CD14-positive monocyte (primary cell): ENCODE data around the gene VWA1. TPM values are rescaled to one million over a fixed set of nuclear protein-coding genes. Genes with fewer than 3 reads are reported as not detected.
"Not testable (repeated sequence)": the region's sequence is repeated elsewhere in the genome, so short reads cannot be mapped to it uniquely, and the experiment has no call there.

Experiments used
- DNase-seq, 3 donors: peaks; one replicate each; pipeline ENCODE4 v3.0.0-alpha.2; 2011 to 2022
- H2AFZ ChIP-seq: 2 replicates; pipeline ENCODE4 v1.6.0; 2012; ENCODE audit warnings: mild to moderate bottlenecking, low read depth, low read length, inconsistent platforms; ENCODE audit not compliant: insufficient read depth, poor library complexity, severe bottlenecking
- H3K27ac ChIP-seq, 2 donors: 1 replicate in 1 of 2; 2 replicates in 1 of 2; pipeline ENCODE4 v1.5.1; 2012 to 2013; ENCODE audit warnings: low read length in 2 of 2, control low read depth in 1 of 2, inconsistent platforms in 1 of 2, low read depth in 1 of 2, mild to moderate bottlenecking in 1 of 2
- H3K27me3 ChIP-seq, 2 donors: one replicate each; pipeline versions ENCODE4 v1.6.0 to v1.6.1; 2011 to 2013; ENCODE audit warnings: low read length in 2 of 2; ENCODE audit not compliant: control insufficient read depth in 2 of 2, insufficient read depth in 2 of 2
- H3K36me3 ChIP-seq, 2 donors: replicated peaks in 1 of 2; 1 replicate in 1 of 2; 2 replicates in 1 of 2; pipeline versions ENCODE4 v1.5.1 to v1.6.1; 2012 to 2013; ENCODE audit warnings: low read length in 2 of 2, control low read depth in 1 of 2, inconsistent platforms in 1 of 2, mild to moderate bottlenecking in 1 of 2; ENCODE audit not compliant: insufficient read depth in 2 of 2, control insufficient read depth in 1 of 2
- H3K4me1 ChIP-seq, 2 donors: 1 replicate in 1 of 2; 2 replicates in 1 of 2; pipeline versions ENCODE4 v1.5.1 to v1.6.1; 2012 to 2013; ENCODE audit warnings: low read length in 2 of 2, control low read depth in 1 of 2, inconsistent platforms in 1 of 2, mild to moderate bottlenecking in 1 of 2, moderate library complexity in 1 of 2; ENCODE audit not compliant: insufficient read depth in 2 of 2, control insufficient read depth in 1 of 2
- H3K4me2 ChIP-seq: replicated peaks from 2 replicates; pipeline ENCODE3; 2012; ENCODE audit warnings: low read length, moderate library complexity, mild to moderate bottlenecking; ENCODE audit not compliant: poor library complexity, severe bottlenecking; ENCODE audit errors: extremely low read depth
- H3K4me3 ChIP-seq, 3 experiments: fragments of 200-600 bp in 1 of 3; sonication (generic) in 1 of 3; replicated peaks in 1 of 3; 1 replicate in 2 of 3; 2 replicates in 1 of 3; pipeline ENCODE4 v1.5.1; 2011 to 2013; ENCODE audit warnings: low read length in 3 of 3, mild to moderate bottlenecking in 3 of 3, control low read depth in 2 of 3, low read depth in 2 of 3, inconsistent platforms in 1 of 3, moderate library complexity in 1 of 3
- H3K79me2 ChIP-seq: 2 replicates; pipeline ENCODE4 v1.6.0; 2012; ENCODE audit warnings: mild to moderate bottlenecking, control low read depth, inconsistent platforms, low read length, moderate library complexity; ENCODE audit not compliant: insufficient read depth
- H3K9ac ChIP-seq: 2 replicates; pipeline ENCODE4 v1.6.0; 2017; ENCODE audit warnings: low read length, mild to moderate bottlenecking; ENCODE audit not compliant: insufficient read depth, poor library complexity, severe bottlenecking
- H3K9me3 ChIP-seq, 2 donors: replicated peaks in 1 of 2; 1 replicate in 1 of 2; 2 replicates in 1 of 2; pipeline versions ENCODE4 v1.5.1 to v1.6.1; 2012 to 2013; ENCODE audit warnings: low read length in 2 of 2, control low read depth in 1 of 2; ENCODE audit not compliant: control insufficient read depth in 1 of 2, insufficient read depth in 1 of 2
- H4K20me1 ChIP-seq: 2 replicates; pipeline ENCODE4 v1.6.0; 2012; ENCODE audit warnings: mild to moderate bottlenecking, low read length, control low read depth, moderate library complexity; ENCODE audit not compliant: insufficient read depth
- H3K27ac Mint-ChIP-seq, 7 donors: one replicate each; pipeline ENCODE4 v1.8.0; 2020; ENCODE audit warnings: mild to moderate bottlenecking in 7 of 7, mixed read lengths in 7 of 7, moderate library complexity in 6 of 7, inconsistent platforms in 2 of 7
- H3K27me3 Mint-ChIP-seq, 3 donors: one replicate each; pipeline ENCODE4 v1.8.0; 2021 to 2022; ENCODE audit warnings: low read depth in 3 of 3, mild to moderate bottlenecking in 3 of 3, mixed read lengths in 3 of 3, moderate library complexity in 3 of 3, inconsistent platforms in 1 of 3
- H3K36me3 Mint-ChIP-seq, 2 donors: one replicate each; pipeline ENCODE4 v1.8.0; 2020; ENCODE audit warnings: mixed read lengths in 2 of 2, inconsistent platforms in 1 of 2, mild to moderate bottlenecking in 1 of 2
- H3K4me1 Mint-ChIP-seq: one replicate; pipeline ENCODE4 v1.8.0; 2020; ENCODE audit warnings: mild to moderate bottlenecking, mixed read lengths
- H3K4me3 Mint-ChIP-seq, 2 donors: one replicate each; pipeline ENCODE4 v1.8.0; 2020; ENCODE audit warnings: mild to moderate bottlenecking in 2 of 2, mixed read lengths in 2 of 2, moderate library complexity in 1 of 2
- H3K9me3 Mint-ChIP-seq, 7 donors: one replicate each; pipeline ENCODE4 v1.8.0; 2020 to 2022; ENCODE audit warnings: mixed read lengths in 7 of 7, mild to moderate bottlenecking in 6 of 7, moderate library complexity in 6 of 7, inconsistent platforms in 2 of 7
- WGBS: methylation state at CpG from one replicate; pipeline ENCODE4 v1.1.5; 2013; ENCODE audit warnings: missing lambda C conversion rate; ENCODE audit not compliant: insufficient coverage; 5-methylcytosine and 5-hydroxymethylcytosine counted together
- intact Hi-C, 2 donors: fragments of 100-400 bp; cut with micrococcal nuclease; formaldehyde crosslinking; loops; one replicate each; pipeline versions ENCODE4 v1.15.0 to v1.15.1; 2023
- polyA plus RNA-seq, 3 donors: library from polyadenylated mRNA; depleted of rRNA in 1 of 3; unstranded in 2 of 3; stranded (reverse) in 1 of 3; fragments of 300-500 nt in 2 of 3; fragments of >200 nt in 1 of 3; fragmentation: Illumina TruSeq in 2 of 3; gene quantifications; 1 replicate in 2 of 3; 2 replicates in 1 of 3; pipeline ENCODE4 v1.2.3, GENCODE V29; 2012 to 2021
- TF ChIP-seq, protein P1 (sequence below): fragments of 200-600 bp; IDR thresholded peaks from one replicate; pipeline ENCODE4 v1.8.0; 2022; ENCODE audit warnings: antibody characterized with exemption, mild to moderate bottlenecking

The VWA1 gene
- polyA plus RNA-seq, 3 donors: not detected

DNA sequence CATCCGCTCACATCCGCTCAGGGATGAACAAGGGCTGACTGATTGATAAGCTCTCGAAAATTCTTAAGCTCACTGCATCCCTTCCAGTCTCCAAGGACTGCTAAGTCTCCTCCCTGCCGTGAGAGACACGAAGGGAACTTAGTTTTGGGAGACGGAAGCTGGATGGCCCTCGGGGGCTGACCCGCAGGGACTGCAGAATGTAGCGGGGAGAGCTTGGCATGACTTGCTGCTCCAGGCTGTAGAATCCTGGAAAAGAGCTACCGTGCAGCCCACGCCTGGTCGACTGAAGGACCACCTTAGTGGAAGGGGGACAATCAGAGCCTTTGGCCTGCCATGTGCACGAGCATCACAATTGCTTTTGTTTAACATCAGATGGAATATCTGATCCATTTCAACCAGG is 19.7 kb upstream of the VWA1 start:
- no peak overlapping the region for H2AFZ ChIP-seq
- WGBS: 87% methylated on average over 11 of the region's 13 CpGs
- H3K4me1 ChIP-seq: no peaks in the 10 kb centered on the region
- H4K20me1 ChIP-seq: no peaks in the 10 kb centered on the region
- H3K27ac Mint-ChIP-seq: no peak overlapping the region
- peaks cover 10 to 26% (median 20%) of the 10 kb centered on the region in 7 donors for H3K9me3 Mint-ChIP-seq
- H3K27me3 Mint-ChIP-seq: peaks cover 11 to 12% (median 12%) of the 10 kb centered on the region in 3 donors
- no peak overlapping the region for H3K4me3 Mint-ChIP-seq
- H3K36me3 Mint-ChIP-seq: peaks cover 0 to 3% of the 10 kb centered on the region in 2 donors
- H3K9me3 ChIP-seq: peaks cover 10 to 21% of the 10 kb centered on the region in 2 donors
- no peaks in the 10 kb centered on the region for H3K36me3 ChIP-seq
- TF ChIP-seq, protein P1, sequence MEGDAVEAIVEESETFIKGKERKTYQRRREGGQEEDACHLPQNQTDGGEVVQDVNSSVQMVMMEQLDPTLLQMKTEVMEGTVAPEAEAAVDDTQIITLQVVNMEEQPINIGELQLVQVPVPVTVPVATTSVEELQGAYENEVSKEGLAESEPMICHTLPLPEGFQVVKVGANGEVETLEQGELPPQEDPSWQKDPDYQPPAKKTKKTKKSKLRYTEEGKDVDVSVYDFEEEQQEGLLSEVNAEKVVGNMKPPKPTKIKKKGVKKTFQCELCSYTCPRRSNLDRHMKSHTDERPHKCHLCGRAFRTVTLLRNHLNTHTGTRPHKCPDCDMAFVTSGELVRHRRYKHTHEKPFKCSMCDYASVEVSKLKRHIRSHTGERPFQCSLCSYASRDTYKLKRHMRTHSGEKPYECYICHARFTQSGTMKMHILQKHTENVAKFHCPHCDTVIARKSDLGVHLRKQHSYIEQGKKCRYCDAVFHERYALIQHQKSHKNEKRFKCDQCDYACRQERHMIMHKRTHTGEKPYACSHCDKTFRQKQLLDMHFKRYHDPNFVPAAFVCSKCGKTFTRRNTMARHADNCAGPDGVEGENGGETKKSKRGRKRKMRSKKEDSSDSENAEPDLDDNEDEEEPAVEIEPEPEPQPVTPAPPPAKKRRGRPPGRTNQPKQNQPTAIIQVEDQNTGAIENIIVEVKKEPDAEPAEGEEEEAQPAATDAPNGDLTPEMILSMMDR: no peak
- H3K79me2 ChIP-seq: no peaks in the 10 kb centered on the region
- H3K27me3 ChIP-seq: peaks cover under 1 to 9% of the 10 kb centered on the region in 2 donors
- intact Hi-C loops: no loop called here
- H3K4me3 ChIP-seq: no peak overlapping the region
- H3K4me2 ChIP-seq: no peak overlapping the region
- no peak overlapping the region for H3K9ac ChIP-seq
- DNase-seq: no peak
- no peak overlapping the region for H3K27ac ChIP-seq
- no peaks in the 10 kb centered on the region for H3K4me1 Mint-ChIP-seq

DNA sequence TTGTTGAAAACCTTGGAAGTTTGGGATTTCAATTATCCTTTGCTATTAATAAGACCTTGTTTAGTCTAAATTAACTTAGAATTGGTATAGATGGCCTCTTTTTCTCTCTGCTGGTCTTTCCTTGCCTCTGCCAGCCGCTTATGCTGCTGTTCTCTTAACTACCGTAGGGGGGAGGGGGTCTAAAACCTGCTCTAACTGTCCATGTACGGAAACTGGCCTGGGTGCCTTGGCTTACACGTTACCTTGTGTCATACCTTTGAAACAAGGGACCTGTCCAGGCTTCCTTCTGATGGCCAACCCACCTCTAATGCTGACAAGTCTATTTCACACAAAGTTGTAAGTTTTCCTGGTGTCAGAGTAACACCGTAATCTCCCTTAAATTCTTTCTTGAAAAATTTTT is 18.1 kb upstream of the VWA1 start:
- H3K79me2 ChIP-seq, H3K36me3 Mint-ChIP-seq, H3K27ac Mint-ChIP-seq, H3K4me1 Mint-ChIP-seq, H3K9ac ChIP-seq, DNase-seq, H3K4me3 Mint-ChIP-seq, H3K9me3 ChIP-seq, H3K4me2 ChIP-seq, H3K4me1 ChIP-seq, H3K36me3 ChIP-seq, H3K4me3 ChIP-seq, intact Hi-C loops, H4K20me1 ChIP-seq, H3K27ac ChIP-seq, H2AFZ ChIP-seq: not testable (repeated sequence)
- H3K9me3 Mint-ChIP-seq: peaks cover 3 to 11% (median 7%) of the 10 kb centered on the region in 7 donors
- H3K27me3 ChIP-seq: peaks cover 2 to 18% of the 10 kb centered on the region in 2 donors
- peaks cover 12 to 29% (median 23%) of the 10 kb centered on the region in 3 donors for H3K27me3 Mint-ChIP-seq
- 95% methylated on average over 4 of the region's 5 CpGs for WGBS

GRCh38 chr1:1417825-1418463 is 17.5 kb upstream of the VWA1 start:
- H3K27ac Mint-ChIP-seq, DNase-seq, H3K4me3 ChIP-seq, H3K4me1 ChIP-seq, H3K9me3 Mint-ChIP-seq, H3K9me3 ChIP-seq, H3K36me3 ChIP-seq, H2AFZ ChIP-seq, H3K79me2 ChIP-seq, H3K36me3 Mint-ChIP-seq, intact Hi-C loops, H3K27ac ChIP-seq, H3K9ac ChIP-seq, H3K4me1 Mint-ChIP-seq, H3K4me2 ChIP-seq, H4K20me1 ChIP-seq: not testable (repeated sequence)
- H3K27me3 Mint-ChIP-seq: peaks cover 12 to 34% (median 24%) of the 10 kb centered on the region in 3 donors
- peak overlapping the region in 1 of 2 donors; percentile 11 for H3K4me3 Mint-ChIP-seq
- 92% methylated on average over 19 of the region's 25 CpGs for WGBS
- H3K27me3 ChIP-seq: peaks cover 2 to 18% of the 10 kb centered on the region in 2 donors
